Activated T-cell treated with anti-CD3 and anti-CD28 coated beads, Interleukin-2, amount 50 U/mL, for 1 hour (primary cell): ENCODE data around the gene KIF1A.
"Not testable (repeated sequence)": the region's sequence is repeated elsewhere in the genome, so short reads cannot be mapped to it uniquely, and the experiment has no call there.

ENCODE experiments used
- DNase-seq: peaks from one replicate; pipeline ENCODE4 v3.0.0-alpha.2; 2020

Gene KIF1A

GRCh38 chr2:240714747-240715725, 105.0 kb downstream of the KIF1A start:
- DNase-seq = no peak

DNA sequence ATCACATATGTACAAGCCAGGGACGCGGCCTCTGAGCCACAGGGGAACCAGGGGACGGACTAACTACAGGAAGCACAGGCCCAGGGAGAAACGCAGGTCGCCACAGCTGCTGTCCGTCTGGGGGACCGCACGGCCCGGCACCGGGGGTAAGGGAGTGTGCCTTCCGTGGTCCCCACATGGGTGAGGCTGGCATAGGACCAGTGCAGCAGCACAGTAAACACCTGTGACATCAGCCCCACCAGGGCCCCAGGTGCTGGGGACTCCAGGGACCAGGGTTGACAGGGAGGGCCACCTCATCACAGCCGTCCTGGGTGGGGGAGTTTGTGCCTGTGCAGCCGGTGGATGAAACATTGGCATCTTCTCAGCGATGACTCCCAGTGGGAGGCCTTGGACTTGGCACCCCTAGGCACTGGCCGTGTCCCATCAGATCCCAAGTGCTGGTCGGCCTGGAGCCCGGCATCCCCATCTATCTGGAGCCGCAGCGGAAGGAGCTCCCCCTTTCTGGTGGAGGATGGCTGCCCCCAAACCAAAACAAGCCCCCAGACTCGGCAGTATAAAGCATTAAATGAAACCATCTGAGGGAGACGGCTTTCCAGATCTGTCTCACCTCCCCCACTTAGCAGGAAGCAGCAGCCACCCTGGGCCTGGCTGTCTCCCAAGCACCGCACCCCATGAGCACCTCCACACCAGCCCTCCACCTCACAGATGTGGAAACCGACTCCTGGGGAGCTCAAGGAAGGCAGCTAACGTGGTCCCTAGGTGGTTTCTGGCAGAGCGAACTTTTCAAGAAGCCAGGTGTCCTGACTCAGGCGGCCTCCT, 105.9 kb downstream of the KIF1A start:
- no peak for DNase-seq

- DNase-seq = no peak
These were observed 106.7 kb downstream of the KIF1A start for GRCh38 chr2:240713071-240713927.

DNA sequence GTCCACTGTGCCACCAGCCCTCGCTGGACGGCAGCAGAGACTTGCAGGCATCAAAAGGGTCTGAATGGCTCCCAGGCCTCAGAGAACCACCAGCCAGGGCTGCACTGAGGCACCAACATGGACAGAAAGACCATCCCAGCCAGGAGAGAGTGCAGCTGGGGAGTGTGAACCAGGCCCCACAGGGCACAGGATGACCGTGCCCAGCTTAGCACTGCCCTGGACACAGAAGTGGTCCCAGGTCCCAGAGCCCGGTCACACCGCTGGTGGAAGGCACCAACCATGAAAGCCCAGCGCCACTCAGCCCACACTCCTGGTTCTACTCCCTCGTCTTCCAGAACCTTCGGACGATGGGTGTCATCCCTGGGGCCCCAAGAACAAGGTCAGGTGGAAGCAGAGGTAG, 107.9 kb downstream of the KIF1A start:
- no peak for DNase-seq

DNA sequence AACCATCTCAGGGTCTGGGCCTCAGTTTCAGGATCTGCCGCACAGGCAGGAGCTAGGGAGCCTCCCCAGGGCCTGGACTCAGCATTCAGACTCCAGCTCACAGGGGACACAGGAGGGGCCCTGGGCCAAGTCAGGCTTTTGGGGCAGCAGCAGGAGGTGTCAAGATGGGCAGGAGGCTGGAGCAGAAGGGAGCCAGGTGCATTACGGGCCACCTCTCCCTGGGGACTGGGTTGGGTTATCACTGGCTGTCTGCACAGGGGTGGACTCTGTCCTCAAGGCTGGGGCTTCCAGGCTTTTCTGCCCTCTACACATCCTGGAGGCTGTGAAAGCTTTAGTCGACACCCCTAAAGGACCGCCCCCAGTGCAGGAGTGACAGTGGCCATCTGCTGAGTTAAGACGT, 108.3 kb downstream of the KIF1A start:
- no peak for DNase-seq

DNA sequence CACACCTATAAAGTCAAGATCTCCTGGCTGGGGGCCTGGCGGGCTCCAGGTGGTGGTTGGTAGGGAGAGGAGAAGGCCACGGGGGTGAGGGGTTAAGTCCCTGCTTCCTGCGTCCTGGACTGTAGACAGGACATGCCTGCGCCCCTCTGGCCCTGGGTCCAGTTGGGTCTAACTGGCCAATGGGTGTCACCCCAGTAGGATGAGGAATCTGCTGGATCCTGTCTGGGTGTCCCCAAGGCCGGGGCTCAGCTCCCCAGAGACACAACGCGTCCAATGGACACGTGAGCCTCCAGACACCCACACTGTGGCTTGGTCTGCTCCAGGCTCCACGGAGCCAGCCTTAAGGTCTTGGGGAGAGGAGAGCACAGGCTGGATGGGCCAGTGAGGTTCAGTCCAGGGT, 108.7 kb downstream of the KIF1A start:
- no peak for DNase-seq

GRCh38 chr2:240708457-240708856, 111.6 kb downstream of the KIF1A start:
- DNase-seq = no peak

DNA sequence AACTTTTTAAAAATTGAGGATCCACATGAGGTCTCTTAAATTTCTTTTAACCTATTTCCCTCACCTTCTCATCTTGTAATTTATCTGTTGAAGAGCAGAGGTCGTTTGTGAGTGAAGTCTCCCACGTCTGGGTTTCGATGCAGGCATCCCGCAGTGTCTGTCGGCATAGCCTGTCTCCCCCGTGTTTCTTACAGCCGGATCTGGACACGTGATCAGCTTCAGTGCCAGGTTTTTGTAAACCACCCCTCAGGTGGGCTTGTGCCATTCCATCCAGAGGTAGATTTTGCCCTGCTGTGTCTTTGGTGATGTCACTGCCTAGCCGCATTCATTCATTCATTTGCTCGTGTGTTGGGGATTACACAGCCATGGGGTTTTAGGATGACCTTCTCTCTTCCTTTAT, 112.2 kb downstream of the KIF1A start:
- DNase-seq = no peak

DNA sequence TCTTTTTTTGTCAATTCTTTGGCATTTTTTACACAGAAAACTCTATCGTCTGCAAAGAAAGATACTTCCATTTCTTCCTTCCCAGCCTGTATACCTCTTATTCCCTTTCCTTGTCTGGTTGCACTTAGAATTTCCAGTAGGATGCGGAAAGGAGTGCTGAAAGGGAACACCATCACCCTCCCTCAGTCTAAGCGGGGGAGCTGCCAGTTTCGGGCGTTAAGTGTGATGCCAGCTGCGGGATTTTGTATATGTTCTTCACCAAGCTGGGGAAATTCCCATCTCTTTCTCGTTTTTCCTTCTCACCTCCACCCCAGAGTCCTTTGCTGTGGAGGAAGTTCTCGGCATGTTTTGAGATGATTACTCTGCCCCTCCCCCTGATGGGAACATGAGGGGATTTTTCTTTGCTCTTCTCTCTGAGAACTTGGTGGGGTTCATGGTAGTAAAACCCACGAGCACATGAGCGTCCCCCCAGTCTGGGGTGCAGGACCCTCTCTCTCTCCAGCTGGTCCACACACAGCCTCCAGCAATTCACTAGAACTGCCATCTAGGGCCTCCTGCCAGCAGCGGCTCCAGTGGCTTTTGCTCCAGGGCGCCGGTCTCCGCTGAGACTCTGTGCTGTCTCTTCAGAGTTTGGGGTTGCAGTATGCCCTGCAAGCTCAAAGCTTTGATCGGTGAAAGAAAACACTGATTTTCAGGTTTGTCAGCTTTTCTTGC, 112.8 kb downstream of the KIF1A start:
- no peak for DNase-seq

DNA sequence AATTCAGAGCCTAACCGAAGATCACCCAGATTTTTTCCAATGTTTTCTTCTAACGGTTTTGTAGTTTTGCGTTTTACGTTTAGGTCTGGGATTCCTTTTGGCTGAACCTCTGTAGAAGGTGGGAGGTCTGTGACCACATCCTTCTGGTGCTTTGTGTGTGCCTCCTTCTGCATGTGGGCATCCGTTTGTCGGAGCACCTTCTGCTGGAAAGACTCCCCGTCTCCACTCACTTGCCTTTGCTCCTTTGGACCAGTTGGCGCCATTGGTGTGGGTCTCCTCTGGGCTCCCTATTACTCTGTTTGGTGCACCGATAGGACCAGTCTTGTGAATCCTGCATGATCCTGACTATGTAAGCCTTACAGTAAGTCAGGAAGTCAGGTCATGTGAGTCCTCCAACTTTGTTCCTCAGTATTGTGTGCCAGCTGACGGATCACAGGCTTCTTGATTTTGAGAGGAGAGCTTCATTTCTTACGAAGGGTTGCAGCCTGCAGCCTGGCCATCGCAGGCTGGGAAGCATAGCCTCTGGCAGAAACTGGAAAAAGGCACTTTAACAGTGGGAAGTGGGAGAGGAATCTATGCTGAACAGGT, 114.7 kb downstream of the KIF1A start:
- DNase-seq = no peak

DNA sequence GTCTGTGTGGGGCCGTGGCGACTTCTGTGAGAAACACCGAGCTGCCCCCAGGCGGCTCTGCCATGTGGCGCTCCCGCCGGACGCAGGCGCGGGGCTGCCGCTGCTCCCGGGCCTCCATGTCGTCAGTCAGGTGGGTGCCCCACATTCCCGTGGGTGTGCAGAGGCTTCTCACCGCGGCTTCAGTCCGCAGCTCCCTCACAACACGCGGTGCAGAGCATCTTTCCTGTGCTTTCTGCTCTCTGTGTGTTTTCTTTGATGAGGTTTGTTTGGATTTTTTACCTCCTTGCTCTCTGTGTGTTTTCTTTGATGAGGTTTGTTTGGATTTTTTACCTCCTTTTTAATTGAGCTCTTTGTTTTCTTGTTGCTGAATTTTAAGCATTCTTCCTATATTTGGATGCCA, 115.4 kb downstream of the KIF1A start:
- peak; percentile 40 for DNase-seq

- no peak for DNase-seq
These were observed 116.3 kb downstream of the KIF1A start for GRCh38 chr2:240703417-240704341.

- no peak for DNase-seq
These were observed 117.4 kb downstream of the KIF1A start for GRCh38 chr2:240702640-240703011.

- no peak for DNase-seq
These were observed 118.0 kb downstream of the KIF1A start for GRCh38 chr2:240701736-240702639.

GRCh38 chr2:240701091-240701735, 118.8 kb downstream of the KIF1A start:
- no peak for DNase-seq

GRCh38 chr2:240700616-240701015, 119.4 kb downstream of the KIF1A start:
- DNase-seq = not testable (repeated sequence)

DNA sequence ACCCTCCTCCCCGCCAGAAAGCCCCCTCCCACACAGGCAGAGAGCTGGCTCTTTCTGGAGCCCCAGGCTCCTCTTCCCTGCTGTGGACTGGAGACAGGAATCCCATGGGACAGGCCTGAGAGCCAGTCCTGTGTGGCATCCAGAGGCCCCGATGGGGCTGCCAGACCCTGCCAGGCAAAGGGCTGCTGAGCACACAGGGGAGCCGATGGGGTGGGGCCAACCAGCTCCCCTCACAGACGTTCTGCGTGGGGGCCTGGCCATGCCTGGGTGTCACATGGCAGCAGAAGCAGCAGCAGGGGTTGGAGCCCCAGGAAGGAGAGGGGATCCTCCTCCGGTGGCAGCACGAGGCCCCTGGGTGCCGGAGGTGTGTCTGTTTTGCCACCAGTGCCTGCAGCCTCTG, 120.2 kb downstream of the KIF1A start:
- DNase-seq = not testable (repeated sequence)

DNA sequence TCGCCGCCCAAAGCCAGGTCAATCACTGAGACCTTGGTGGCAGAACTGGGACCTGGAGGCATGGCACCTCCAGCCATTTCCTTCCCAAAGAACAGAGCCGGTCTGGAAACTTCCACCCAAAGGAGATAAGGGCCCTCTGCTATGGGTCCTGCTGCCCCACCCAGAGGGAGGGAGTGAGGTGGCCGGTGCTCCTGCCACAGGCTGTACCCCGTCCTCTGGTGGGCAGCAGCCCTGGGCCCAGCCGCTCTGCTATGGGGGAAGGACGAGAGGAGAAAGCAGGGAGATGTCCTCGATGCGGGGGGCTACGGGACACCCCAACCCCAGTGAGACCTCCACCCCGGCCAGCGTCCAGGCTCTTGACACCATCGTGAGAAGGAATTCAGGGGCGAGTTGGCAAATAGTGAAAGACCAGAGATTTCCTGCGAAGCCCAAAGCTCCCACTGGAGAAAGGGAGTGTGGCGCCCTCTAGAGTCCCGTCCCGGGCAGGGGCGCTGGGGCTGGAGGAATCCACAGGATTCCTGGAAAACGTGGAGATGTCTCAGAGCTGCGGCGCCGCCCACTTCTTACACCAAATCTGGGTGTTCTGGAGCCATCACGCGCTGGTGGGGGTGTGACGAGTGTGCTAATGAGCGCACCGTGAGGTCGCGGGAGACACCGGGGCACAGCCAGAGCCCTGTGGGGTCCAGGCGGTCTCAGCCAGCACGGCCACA, 121.0 kb downstream of the KIF1A start:
- DNase-seq = not testable (repeated sequence)
